SU-DHL-6 (cell line): ENCODE data around the gene ATOH8.

Experiments used
- H2AFZ ChIP-seq: fragments of 200-600 bp; sonication (generic); 2 replicates; pipeline ENCODE4 v1.6.1; 2014; ENCODE audit warnings: low read depth, mild to moderate bottlenecking, moderate library complexity, mixed read lengths, antibody characterized with exemption, low read length; ENCODE audit not compliant: severe bottlenecking
- H3F3A ChIP-seq: fragments of 200-600 bp; shearing (Covaris generic); 2 replicates; pipeline ENCODE4 v1.6.0; 2016; ENCODE audit warnings: antibody characterized with exemption, mild to moderate bottlenecking; ENCODE audit not compliant: insufficient read depth
- H3K27ac ChIP-seq: fragments of 200-600 bp; sonication (generic); 2 replicates; pipeline ENCODE4 v1.5.1; 2016; ENCODE audit warnings: low read depth, mild to moderate bottlenecking, low read length, moderate library complexity, mixed read lengths
- H3K27me3 ChIP-seq: fragments of 200-600 bp; sonication (generic), shearing (Covaris generic); 2 replicates; pipeline ENCODE4 v1.6.0; 2014; ENCODE audit warnings: mild to moderate bottlenecking, low read length
- H3K36me3 ChIP-seq: fragments of 200-600 bp; sonication (generic); 2 replicates; pipeline ENCODE4 v1.6.1; 2014; ENCODE audit warnings: mild to moderate bottlenecking, low read length, mixed read lengths
- H3K4me2 ChIP-seq: fragments of 300-600, 200-600 bp; shearing (Covaris generic), sonication (generic); 2 replicates; pipeline ENCODE4 v1.6.0; 2014; ENCODE audit warnings: low read length, low read depth, mild to moderate bottlenecking; ENCODE audit not compliant: poor library complexity, severe bottlenecking
- H3K4me3 ChIP-seq: fragments of 200-600 bp; sonication (generic); 2 replicates; pipeline ENCODE4 v1.5.1; 2014; ENCODE audit warnings: antibody characterized with exemption, low read length, mild to moderate bottlenecking, mixed read lengths; ENCODE audit not compliant: insufficient read depth, poor library complexity, severe bottlenecking
- H3K79me2 ChIP-seq: fragments of 200-600 bp; sonication (generic); 2 replicates; pipeline ENCODE4 v1.6.1; 2014; ENCODE audit warnings: mild to moderate bottlenecking, low read length, moderate library complexity; ENCODE audit not compliant: insufficient read depth
- H3K9ac ChIP-seq: fragments of 200-600 bp; sonication (generic); 2 replicates; pipeline ENCODE4 v1.7.0; 2014; ENCODE audit warnings: mild to moderate bottlenecking, low read length
- H3K9me2 ChIP-seq: fragments of 200-600 bp; sonication (generic); replicated peaks from 2 replicates; pipeline ENCODE4 v1.6.1; 2014; ENCODE audit warnings: low read length; ENCODE audit not compliant: insufficient read depth
- H3K9me3 ChIP-seq: fragments of 200-600 bp; sonication (generic); 2 replicates; pipeline ENCODE4 v1.6.1; 2014; ENCODE audit warnings: low read length, mixed read lengths; ENCODE audit not compliant: insufficient read depth
- H4K20me1 ChIP-seq: fragments of 200-600 bp; sonication (generic); 2 replicates; pipeline ENCODE4 v1.6.1; 2014; ENCODE audit warnings: low read depth, mild to moderate bottlenecking, antibody characterized with exemption, low read length, moderate library complexity, mixed read lengths
- EZH2phosphoT487 ChIP-seq: fragments of 200-600 bp; sonication (generic), shearing (Covaris generic); conservative IDR thresholded peaks from 2 replicates; pipeline ENCODE4 v1.6.1; 2018; ENCODE audit warnings: mild to moderate bottlenecking, antibody characterized with exemption, low read length, moderate library complexity, mixed read lengths
- TF ChIP-seq, protein P1 (sequence below): fragments of 200-600 bp; sonication (generic); IDR thresholded peaks from one replicate; pipeline ENCODE4 v1.5.1; 2017; ENCODE audit warnings: antibody characterized with exemption, mild to moderate bottlenecking, low read length, moderate library complexity; ENCODE audit not compliant: insufficient read depth, poor library complexity, severe bottlenecking

The ATOH8 gene

GRCh38 chr2:85733121-85733960, 20.4 kb upstream of the ATOH8 start:
- Histone ChIP-seq H3K9me2 (no peaks in the 10 kb centered on the region), H3K27me3 (no peaks in the 10 kb centered on the region), H4K20me1 (no peaks in the 10 kb centered on the region), H3K9me3 (no peaks in the 10 kb centered on the region), H3K9ac (no peak overlapping the region), H3K27ac (no peak overlapping the region), H2AFZ (no peak overlapping the region), H3K36me3 (no peaks in the 10 kb centered on the region), H3K4me3 (no peak overlapping the region), H3K4me2 (no peak overlapping the region), H3K79me2 (no peaks in the 10 kb centered on the region), H3F3A (no peaks in the 10 kb centered on the region)
- TF ChIP-seq, protein P1, sequence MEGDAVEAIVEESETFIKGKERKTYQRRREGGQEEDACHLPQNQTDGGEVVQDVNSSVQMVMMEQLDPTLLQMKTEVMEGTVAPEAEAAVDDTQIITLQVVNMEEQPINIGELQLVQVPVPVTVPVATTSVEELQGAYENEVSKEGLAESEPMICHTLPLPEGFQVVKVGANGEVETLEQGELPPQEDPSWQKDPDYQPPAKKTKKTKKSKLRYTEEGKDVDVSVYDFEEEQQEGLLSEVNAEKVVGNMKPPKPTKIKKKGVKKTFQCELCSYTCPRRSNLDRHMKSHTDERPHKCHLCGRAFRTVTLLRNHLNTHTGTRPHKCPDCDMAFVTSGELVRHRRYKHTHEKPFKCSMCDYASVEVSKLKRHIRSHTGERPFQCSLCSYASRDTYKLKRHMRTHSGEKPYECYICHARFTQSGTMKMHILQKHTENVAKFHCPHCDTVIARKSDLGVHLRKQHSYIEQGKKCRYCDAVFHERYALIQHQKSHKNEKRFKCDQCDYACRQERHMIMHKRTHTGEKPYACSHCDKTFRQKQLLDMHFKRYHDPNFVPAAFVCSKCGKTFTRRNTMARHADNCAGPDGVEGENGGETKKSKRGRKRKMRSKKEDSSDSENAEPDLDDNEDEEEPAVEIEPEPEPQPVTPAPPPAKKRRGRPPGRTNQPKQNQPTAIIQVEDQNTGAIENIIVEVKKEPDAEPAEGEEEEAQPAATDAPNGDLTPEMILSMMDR, result no peak
- TF ChIP-seq EZH2phosphoT487, result no peak

- Histone ChIP-seq H3F3A (no peaks in the 10 kb centered on the region), H3K9me3 (no peaks in the 10 kb centered on the region), H3K27me3 (no peaks in the 10 kb centered on the region), H3K9me2 (no peaks in the 10 kb centered on the region), H4K20me1 (no peaks in the 10 kb centered on the region), H3K9ac (no peak overlapping the region), H3K4me2 (no peak overlapping the region), H3K79me2 (no peaks in the 10 kb centered on the region), H3K4me3 (no peak overlapping the region), H3K36me3 (no peaks in the 10 kb centered on the region), H3K27ac (no peak overlapping the region), H2AFZ (no peak overlapping the region)
- TF ChIP-seq EZH2phosphoT487, result no peak
- TF ChIP-seq, protein P1, result no peak
These were observed 19.8 kb upstream of the ATOH8 start for GRCh38 chr2:85734015-85734414.

- Histone ChIP-seq H2AFZ (no peak overlapping the region), H3F3A (no peaks in the 10 kb centered on the region), H3K27ac (no peak overlapping the region), H3K4me2 (no peak overlapping the region), H3K9ac (no peak overlapping the region), H3K9me2 (no peaks in the 10 kb centered on the region), H3K79me2 (no peaks in the 10 kb centered on the region), H3K27me3 (no peaks in the 10 kb centered on the region), H3K36me3 (no peaks in the 10 kb centered on the region), H3K4me3 (no peak overlapping the region), H4K20me1 (no peaks in the 10 kb centered on the region), H3K9me3 (no peaks in the 10 kb centered on the region)
- TF ChIP-seq, protein P1, result no peak
- TF ChIP-seq EZH2phosphoT487, result no peak
These were observed 18.7 kb upstream of the ATOH8 start for GRCh38 chr2:85734942-85735608.
